HepG2 (cell line): ENCODE measurements around the gene TGIF1. TPM values are rescaled to one million over a fixed set of nuclear protein-coding genes. Genes with fewer than 3 reads are reported as not detected.
A peak's percentile ranks its signal among the peaks of the same experiment; 100 is the strongest.

Experiments
- BCL3 ChIP-seq: sonication (generic); formaldehyde crosslinking; IDR thresholded peaks from 2 replicates; pipeline ENCODE4 v1.5.1; 2020; ENCODE audit warnings: mild to moderate bottlenecking, missing genetic modification reagents, moderate library complexity
- MXD1 ChIP-seq: sonication (generic); formaldehyde crosslinking; IDR thresholded peaks from 2 replicates; pipeline ENCODE4 v1.4.0; 2020; ENCODE audit warnings: mild to moderate bottlenecking, missing genetic modification reagents
- NFAT5 ChIP-seq: sonication (generic); formaldehyde crosslinking; IDR thresholded peaks from 2 replicates; pipeline ENCODE4 v1.4.0; 2020; ENCODE audit warnings: missing genetic modification reagents
- NFKB2 ChIP-seq: sonication (generic); formaldehyde crosslinking; IDR thresholded peaks from 2 replicates; pipeline ENCODE4 v1.4.0; 2020; ENCODE audit warnings: missing genetic modification reagents, borderline replicate concordance
- PHF5A ChIP-seq: IDR thresholded peaks from one replicate; pipeline ENCODE4 v1.6.1; 2018; ENCODE audit warnings: low read depth, missing genetic modification reagents; ENCODE audit not compliant: unreplicated experiment
- PREB ChIP-seq: sonication (generic); formaldehyde crosslinking; IDR thresholded peaks from 2 replicates; pipeline ENCODE4 v1.4.0; 2020; ENCODE audit warnings: missing genetic modification reagents
- RBFOX2 ChIP-seq: fragments of 200-400 bp; formaldehyde crosslinking; IDR thresholded peaks from 2 replicates; pipeline ENCODE4 v1.6.1; 2017; ENCODE audit warnings: low read depth, mild to moderate bottlenecking, low read length
- TBL1XR1 ChIP-seq: fragments of 150-350 bp; IDR thresholded peaks from 2 replicates; pipeline ENCODE4 v1.6.1; 2014; ENCODE audit warnings: borderline replicate concordance, low read length; ENCODE audit not compliant: partially characterized antibody
- ZFP90 ChIP-seq: sonication (generic); formaldehyde crosslinking; IDR thresholded peaks from 2 replicates; pipeline ENCODE4 v1.8.0; 2022; ENCODE audit warnings: missing genetic modification reagents, mild to moderate bottlenecking, inconsistent platforms, borderline replicate concordance
- ZHX2 ChIP-seq, 2 experiments: sonication (generic) in 1 of 2; formaldehyde crosslinking in 1 of 2; IDR thresholded peaks; 2 replicates each; pipeline versions ENCODE4 v1.6.1 to v1.9.0; 2014 to 2022; ENCODE audit warnings: antibody characterized with exemption in 1 of 2, borderline replicate concordance in 1 of 2, inconsistent platforms in 1 of 2, low read depth in 1 of 2, missing genetic modification reagents in 1 of 2
- polyA plus RNA-seq, 8 experiments: library from polyadenylated mRNA; depleted of rRNA in 3 of 8; stranded (reverse) in 7 of 8; unstranded in 1 of 8; fragments of >200 nt; fragmentation: Illumina TruSeq in 4 of 8; extraction: Trizol in 4 of 8; gene quantifications; 2 replicates each; pipeline versions ENCODE4 v1.2.1 to v1.2.3, GENCODE V29; 2011 to 2016; ENCODE audit warnings: low read depth in 4 of 8, missing spikeins in 1 of 8, mixed read lengths in 1 of 8; ENCODE audit not compliant: insufficient read depth in 1 of 8
- total RNA-seq, 5 experiments: library from RNA; depleted of rRNA; stranded (reverse); fragments of >200 nt; fragmentation: Illumina TruSeq; extraction: Trizol; gene quantifications; 2 replicates each; pipeline ENCODE4 v1.2.3, GENCODE V29; 2016; ENCODE audit warnings: low read depth in 1 of 5

The TGIF1 gene
- total and polyA plus RNA-seq, 2 of the 13 experiments (the other 11 are each of a cell fraction or from before 2014, with no cell fraction given) = 50.0 to 76.1 TPM

GRCh38 chr18:3450012-3450798 is at the start of gene TGIF1 (continued):
- TF ChIP-seq NFAT5 = peak; percentile 77; the same call in 1 of the 2 replicates
- no peak for TF ChIP-seq ZHX2 (IDR thresholded peaks at IDR 0.05; ENCODE audit: low read depth)
- 0 out of 2 replicates have a peak, but pooled peaks have one; percentile 21 for TF ChIP-seq ZHX2 (CRISPR knock-in tag; IDR thresholded peaks at IDR 0.05; ENCODE audit: borderline replicate concordance)
- peak; percentile 21 for TF ChIP-seq PHF5A
- no peak for TF ChIP-seq BCL3 (CRISPR knock-in tag)
- peak; percentile 10 for TF ChIP-seq TBL1XR1
- TF ChIP-seq NFKB2 (CRISPR knock-in tag) = peak; percentile 66; the same call in 1 of the 2 replicates
- TF ChIP-seq PREB (CRISPR knock-in tag) = no peak
- TF ChIP-seq ZFP90 (CRISPR knock-in tag) = no peak
- peak; percentile 64; the same call in 1 of the 2 replicates for TF ChIP-seq MXD1 (CRISPR knock-in tag)
- TF ChIP-seq RBFOX2 = peak; percentile 95
